IMR-90 (cell line): ENCODE results near the gene GRM8. TPM values are rescaled to one million over a fixed set of nuclear protein-coding genes. Genes with fewer than 3 reads are reported as not detected.

Experiments
- ATAC-seq: fragments of 200-7000 bp; cut with Tn5 transposase; 2 replicates; pipeline ENCODE4 v1.9.1; 2020; ENCODE audit warnings: low read depth, mild to moderate bottlenecking, moderate library complexity
- BruUV-seq: library from RNA; stranded (reverse); fragments of 400-500 nt; replicated peaks from 2 replicates; lab custom pipeline; 2021; lab: Mats Ljungman, UMichigan
- CTCF ChIA-PET: fragments of 300-600 bp; formaldehyde crosslinking; extraction: SDS; loops from one replicate; lab custom pipeline; 2021; ENCODE audit warnings: antibody characterized with exemption; lab: Yijun Ruan, JAX
- POLR2A ChIA-PET: fragments of 300-600 bp; sonication (Branson Sonifier 250); formaldehyde crosslinking; loops from one replicate; lab custom pipeline; 2022; ENCODE audit warnings: antibody characterized with exemption; ENCODE audit not compliant: unreplicated experiment; lab: Charles Lee
- DNase-seq: peaks from one replicate; pipeline ENCODE4 v3.0.0; 2013
- H2AFZ ChIP-seq: replicated peaks from 2 replicates; pipeline ENCODE3; 2013; ENCODE audit warnings: low read length, mild to moderate bottlenecking; ENCODE audit not compliant: poor library complexity
- H2AK5ac ChIP-seq: 2 replicates; pipeline ENCODE4 v1.6.1; 2013; ENCODE audit warnings: low read depth, low read length, inconsistent platforms
- H2AK9ac ChIP-seq: replicated peaks from 2 replicates; pipeline ENCODE3; 2013; ENCODE audit warnings: mild to moderate bottlenecking, low read depth, low read length, moderate library complexity; ENCODE audit not compliant: poor library complexity
- H2BK120ac ChIP-seq: 2 replicates; pipeline ENCODE4 v1.6.1; 2013; ENCODE audit warnings: low read depth, low read length, inconsistent platforms
- H2BK15ac ChIP-seq: 3 replicates; pipeline ENCODE4 v1.6.1; 2013; ENCODE audit warnings: low read depth, low read length, inconsistent platforms
- H2BK20ac ChIP-seq: 2 replicates; pipeline ENCODE4 v1.6.1; 2013; ENCODE audit warnings: low read depth, mild to moderate bottlenecking, inconsistent platforms, low read length, moderate library complexity
- H2BK5ac ChIP-seq: 2 replicates; pipeline ENCODE4 v1.6.1; 2013; ENCODE audit warnings: mild to moderate bottlenecking, low read depth, low read length, inconsistent platforms; ENCODE audit not compliant: poor library complexity, severe bottlenecking
- H3K14ac ChIP-seq: replicated peaks from 2 replicates; pipeline ENCODE4 v1.6.1; 2013; ENCODE audit warnings: low read depth, low read length, inconsistent platforms
- H3K18ac ChIP-seq: 2 replicates; pipeline ENCODE4 v1.6.1; 2013; ENCODE audit warnings: low read depth, low read length, control low read depth
- H3K23ac ChIP-seq: 2 replicates; pipeline ENCODE4 v1.6.1; 2013; ENCODE audit warnings: low read depth, low read length, inconsistent platforms
- H3K27ac ChIP-seq: 2 replicates; pipeline ENCODE4 v1.5.1; 2013; ENCODE audit warnings: mild to moderate bottlenecking, control low read depth, low read length; ENCODE audit not compliant: insufficient read depth
- H3K27me3 ChIP-seq: 2 replicates; pipeline ENCODE4 v1.6.1; 2013; ENCODE audit warnings: low read length; ENCODE audit not compliant: control insufficient read depth, insufficient read depth
- H3K36me3 ChIP-seq: 2 replicates; pipeline ENCODE4 v1.6.1; 2013; ENCODE audit warnings: low read length, mixed read lengths; ENCODE audit not compliant: control insufficient read depth, insufficient read depth
- H3K4ac ChIP-seq: 2 replicates; pipeline ENCODE4 v1.6.1; 2013; ENCODE audit warnings: low read depth, low read length, inconsistent platforms
- H3K4me1 ChIP-seq: 2 replicates; pipeline ENCODE4 v1.6.1; 2013; ENCODE audit warnings: low read length, mixed read lengths; ENCODE audit not compliant: control insufficient read depth, insufficient read depth
- H3K4me2 ChIP-seq: 2 replicates; pipeline ENCODE4 v1.6.1; 2013; ENCODE audit warnings: low read depth, mild to moderate bottlenecking, control low read depth, low read length, moderate library complexity
- H3K4me3 ChIP-seq: 2 replicates; pipeline ENCODE4 v1.5.1; 2013; ENCODE audit warnings: low read depth, mild to moderate bottlenecking, control low read depth, low read length, moderate library complexity; ENCODE audit not compliant: insufficient read depth
- H3K56ac ChIP-seq: 2 replicates; pipeline ENCODE4 v1.6.1; 2013; ENCODE audit warnings: low read length, inconsistent platforms; ENCODE audit not compliant: insufficient read depth; ENCODE audit errors: extremely low read depth
- H3K79me1 ChIP-seq, 2 experiments: 2 replicates each; pipeline ENCODE4 v1.6.1; 2013; ENCODE audit warnings: low read length in 2 of 2, inconsistent platforms in 1 of 2, low read depth in 1 of 2
- H3K9ac ChIP-seq: 2 replicates; pipeline ENCODE4 v1.6.1; 2013; ENCODE audit warnings: low read depth, low read length, control low read depth
- H3K9me1 ChIP-seq: 2 replicates; pipeline ENCODE4 v1.6.1; 2013; ENCODE audit warnings: low read length, inconsistent platforms; ENCODE audit not compliant: insufficient read depth
- H3K9me3 ChIP-seq: 2 replicates; pipeline ENCODE4 v1.6.1; 2013; ENCODE audit warnings: low read length; ENCODE audit not compliant: control insufficient read depth, insufficient read depth
- H4K20me1 ChIP-seq: 2 replicates; pipeline ENCODE4 v1.6.1; 2013; ENCODE audit warnings: low read length, inconsistent platforms; ENCODE audit not compliant: insufficient read depth
- H4K5ac ChIP-seq: 2 replicates; pipeline ENCODE4 v1.6.1; 2013; ENCODE audit warnings: mild to moderate bottlenecking, low read depth, low read length, control low read depth
- H4K8ac ChIP-seq, 2 experiments: 2 replicates each; pipeline ENCODE4 v1.6.1; 2013; ENCODE audit warnings: low read depth in 2 of 2, low read length in 2 of 2, control low read depth in 1 of 2, inconsistent platforms in 1 of 2
- H4K91ac ChIP-seq: 2 replicates; pipeline ENCODE4 v1.6.1; 2013; ENCODE audit warnings: low read depth, low read length, inconsistent platforms; ENCODE audit not compliant: insufficient read depth
- BHLHE40 ChIP-seq: fragments of 150-350 bp; IDR thresholded peaks from 2 replicates; pipeline ENCODE4 v1.6.1; 2016; ENCODE audit warnings: mild to moderate bottlenecking, low read depth, low read length
- CEBPB ChIP-seq: IDR thresholded peaks from 2 replicates; pipeline ENCODE4 v1.6.1; 2012; ENCODE audit warnings: low read depth, low read length, improper control_type of control experiment
- CHD1 ChIP-seq: IDR thresholded peaks from 2 replicates; pipeline ENCODE4 v1.6.1; 2012; ENCODE audit warnings: low read depth, low read length, improper control_type of control experiment
- FOS ChIP-seq: fragments of 150-350 bp; IDR thresholded peaks from 2 replicates; pipeline ENCODE4 v1.6.1; 2016; ENCODE audit warnings: low read depth, low read length
- MAFK ChIP-seq: IDR thresholded peaks from 2 replicates; pipeline ENCODE4 v1.6.1; 2012; ENCODE audit warnings: low read depth, low read length, improper control_type of control experiment
- MAZ ChIP-seq: IDR thresholded peaks from 2 replicates; pipeline ENCODE4 v1.6.1; 2012; ENCODE audit warnings: low read depth, mild to moderate bottlenecking, low read length, improper control_type of control experiment, moderate library complexity, borderline replicate concordance
- MXI1 ChIP-seq: IDR thresholded peaks from 2 replicates; pipeline ENCODE4 v1.6.1; 2012; ENCODE audit warnings: low read depth, mild to moderate bottlenecking, low read length, moderate library complexity, borderline replicate concordance
- NFE2L2 ChIP-seq: fragments of 150-350 bp; IDR thresholded peaks from 2 replicates; pipeline ENCODE4 v1.6.1; 2016; ENCODE audit warnings: low read depth, mild to moderate bottlenecking, low read length
- POLR2A ChIP-seq: IDR thresholded peaks from 2 replicates; pipeline ENCODE4 v1.6.1; 2012; ENCODE audit warnings: mild to moderate bottlenecking, low read depth, low read length
- RCOR1 ChIP-seq: IDR thresholded peaks from 2 replicates; pipeline ENCODE4 v1.6.1; 2012; ENCODE audit warnings: mild to moderate bottlenecking, low read length, improper control_type of control experiment; ENCODE audit not compliant: insufficient replicate concordance
- RFX5 ChIP-seq: IDR thresholded peaks from 2 replicates; pipeline ENCODE4 v1.8.0; 2012; ENCODE audit warnings: low read depth, mild to moderate bottlenecking, low read length, moderate library complexity
- SMC3 ChIP-seq: fragments of 150-350 bp; IDR thresholded peaks from 2 replicates; pipeline ENCODE4 v1.6.1; 2016; ENCODE audit warnings: low read depth, mild to moderate bottlenecking, antibody characterized with exemption, low read length, moderate library complexity
- WGBS, 2 experiments: methylation state at CpG; one replicate each; pipeline versions ENCODE4 v1.1.5 to v1.1.7; 2013; ENCODE audit warnings: missing lambda C conversion rate in 2 of 2; ENCODE audit not compliant: insufficient read length in 1 of 2; ENCODE audit errors: extremely low coverage in 2 of 2; 5-methylcytosine and 5-hydroxymethylcytosine counted together
- dilution Hi-C: fragments of 300-500 bp; cut with HindIII; formaldehyde crosslinking; loops from one replicate; pipeline ENCODE4 v1.14.3; 2018; ENCODE audit warnings: low sequenced_read_pairs; ENCODE audit not compliant: unreplicated experiment
- in situ Hi-C: fragments of 300-500 bp; cut with MboI; formaldehyde crosslinking; loops from 3 replicates; pipeline ENCODE4 v1.14.3; 2019; ENCODE audit warnings: low sequenced_read_pairs, inconsistent platforms, mixed read lengths
- intact Hi-C: fragments of 100-400 bp; cut with micrococcal nuclease; formaldehyde crosslinking; loops from 2 replicates; pipeline ENCODE4 v1.10.0; 2022
- polyA plus RNA-seq, 3 experiments: library from polyadenylated mRNA; depleted of rRNA; stranded (reverse); fragments of >200 nt; gene quantifications; 2 replicates each; pipeline ENCODE4 v1.2.3, GENCODE V29; 2012; ENCODE audit warnings: low replicate concordance in 1 of 3
- total RNA-seq: library from RNA; depleted of rRNA; stranded (reverse); fragments of >200 nt; gene quantifications from 2 replicates; pipeline ENCODE4 v1.2.3, GENCODE V29; 2012
- TF ChIP-seq, protein P1 (sequence below): fragments of 150-350 bp; IDR thresholded peaks from 2 replicates; pipeline ENCODE4 v1.6.1; 2017; ENCODE audit warnings: mild to moderate bottlenecking, antibody characterized with exemption, low read length, low read depth
- TF ChIP-seq, protein P2 (sequence below): fragments of 150-350 bp; IDR thresholded peaks from 2 replicates; pipeline ENCODE4 v1.6.1; 2016; ENCODE audit warnings: low read depth, mild to moderate bottlenecking, low read length, moderate library complexity, borderline replicate concordance
- TF ChIP-seq, protein P3 (sequence below): conservative IDR thresholded peaks from 2 replicates; pipeline ENCODE4 v1.5.1; 2012; ENCODE audit warnings: mild to moderate bottlenecking, low read depth, low read length, improper control_type of control experiment

The GRM8 gene
- total and polyA plus RNA-seq, 2 of the 4 experiments (the other 2 are of a cell fraction) = not detected

DNA sequence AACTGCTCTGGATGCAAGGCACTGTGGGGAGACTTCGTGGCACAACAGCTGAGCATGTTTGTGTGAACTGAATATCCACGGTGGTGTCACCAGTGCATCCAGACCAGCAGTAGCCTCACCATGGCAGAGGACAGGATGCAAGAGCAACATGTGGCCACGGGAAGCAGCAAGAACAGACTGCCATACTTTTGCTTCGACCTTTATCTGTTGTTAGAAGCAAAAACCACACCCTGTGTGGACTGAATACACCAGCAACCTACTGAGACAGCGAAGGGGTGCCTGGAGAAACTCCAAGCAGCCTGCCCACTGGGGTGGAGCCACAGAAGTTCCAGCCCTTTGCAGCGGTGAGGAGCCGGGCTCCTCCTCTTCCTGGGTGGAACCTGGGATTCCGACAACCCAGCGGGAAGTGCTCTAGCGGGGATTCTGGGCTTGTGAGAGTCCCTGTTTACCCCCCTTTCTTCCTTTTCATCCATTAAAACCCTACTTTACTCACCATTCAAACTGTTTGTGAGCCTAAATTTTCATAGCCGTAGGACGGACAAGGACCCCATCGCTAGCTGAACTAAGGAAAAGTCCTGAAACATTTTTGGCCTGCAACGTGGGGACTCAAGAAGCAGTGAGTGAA, 584.9 kb downstream of the GRM8 start:
- WGBS, 2 experiments = no CpG with 5 or more reads among the region's 14 CpGs
- Histone ChIP-seq H4K20me1 (no peaks in the 10 kb centered on the region), H3K23ac (no peak overlapping the region), H3K79me1 (no peaks in the 10 kb centered on the region), H3K56ac (no peak overlapping the region), H2BK120ac (no peak overlapping the region), H2BK15ac (no peak overlapping the region), H3K9ac (no peak overlapping the region), H2BK20ac (no peak overlapping the region), H2AFZ (peak overlapping the region; percentile 23), H3K27me3 (no peaks in the 10 kb centered on the region), H3K4ac (no peak overlapping the region), H3K4me3 (no peak overlapping the region), H2BK5ac (no peak overlapping the region), H3K27ac (no peak overlapping the region), H3K4me1 (no peaks in the 10 kb centered on the region), H2AK5ac (no peak overlapping the region), H2AK9ac (no peak overlapping the region), H3K9me1 (no peaks in the 10 kb centered on the region), H3K9me3 (peaks cover 9% of the 10 kb centered on the region), H4K5ac (no peak overlapping the region), H4K91ac (no peak overlapping the region), H3K4me2 (no peak overlapping the region), H3K36me3 (no peaks in the 10 kb centered on the region), H3K18ac (no peak overlapping the region), H3K14ac (no peak overlapping the region), H4K8ac (no peak overlapping the region)
- ChIA-PET POLR2A (no interaction called here), CTCF (no interaction called here)
- TF ChIP-seq POLR2A (no peak), RFX5 (no peak), FOS (no peak), CHD1 (no peak), MAFK (no peak), BHLHE40 (no peak), CEBPB (no peak), RCOR1 (no peak), MAZ (no peak), NFE2L2 (no peak), SMC3 (no peak), MXI1 (no peak)
- TF ChIP-seq, protein P1, sequence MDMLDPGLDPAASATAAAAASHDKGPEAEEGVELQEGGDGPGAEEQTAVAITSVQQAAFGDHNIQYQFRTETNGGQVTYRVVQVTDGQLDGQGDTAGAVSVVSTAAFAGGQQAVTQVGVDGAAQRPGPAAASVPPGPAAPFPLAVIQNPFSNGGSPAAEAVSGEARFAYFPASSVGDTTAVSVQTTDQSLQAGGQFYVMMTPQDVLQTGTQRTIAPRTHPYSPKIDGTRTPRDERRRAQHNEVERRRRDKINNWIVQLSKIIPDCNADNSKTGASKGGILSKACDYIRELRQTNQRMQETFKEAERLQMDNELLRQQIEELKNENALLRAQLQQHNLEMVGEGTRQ = no peak
- TF ChIP-seq, protein P2, sequence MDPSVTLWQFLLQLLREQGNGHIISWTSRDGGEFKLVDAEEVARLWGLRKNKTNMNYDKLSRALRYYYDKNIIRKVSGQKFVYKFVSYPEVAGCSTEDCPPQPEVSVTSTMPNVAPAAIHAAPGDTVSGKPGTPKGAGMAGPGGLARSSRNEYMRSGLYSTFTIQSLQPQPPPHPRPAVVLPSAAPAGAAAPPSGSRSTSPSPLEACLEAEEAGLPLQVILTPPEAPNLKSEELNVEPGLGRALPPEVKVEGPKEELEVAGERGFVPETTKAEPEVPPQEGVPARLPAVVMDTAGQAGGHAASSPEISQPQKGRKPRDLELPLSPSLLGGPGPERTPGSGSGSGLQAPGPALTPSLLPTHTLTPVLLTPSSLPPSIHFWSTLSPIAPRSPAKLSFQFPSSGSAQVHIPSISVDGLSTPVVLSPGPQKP = no peak
- TF ChIP-seq, protein P3, sequence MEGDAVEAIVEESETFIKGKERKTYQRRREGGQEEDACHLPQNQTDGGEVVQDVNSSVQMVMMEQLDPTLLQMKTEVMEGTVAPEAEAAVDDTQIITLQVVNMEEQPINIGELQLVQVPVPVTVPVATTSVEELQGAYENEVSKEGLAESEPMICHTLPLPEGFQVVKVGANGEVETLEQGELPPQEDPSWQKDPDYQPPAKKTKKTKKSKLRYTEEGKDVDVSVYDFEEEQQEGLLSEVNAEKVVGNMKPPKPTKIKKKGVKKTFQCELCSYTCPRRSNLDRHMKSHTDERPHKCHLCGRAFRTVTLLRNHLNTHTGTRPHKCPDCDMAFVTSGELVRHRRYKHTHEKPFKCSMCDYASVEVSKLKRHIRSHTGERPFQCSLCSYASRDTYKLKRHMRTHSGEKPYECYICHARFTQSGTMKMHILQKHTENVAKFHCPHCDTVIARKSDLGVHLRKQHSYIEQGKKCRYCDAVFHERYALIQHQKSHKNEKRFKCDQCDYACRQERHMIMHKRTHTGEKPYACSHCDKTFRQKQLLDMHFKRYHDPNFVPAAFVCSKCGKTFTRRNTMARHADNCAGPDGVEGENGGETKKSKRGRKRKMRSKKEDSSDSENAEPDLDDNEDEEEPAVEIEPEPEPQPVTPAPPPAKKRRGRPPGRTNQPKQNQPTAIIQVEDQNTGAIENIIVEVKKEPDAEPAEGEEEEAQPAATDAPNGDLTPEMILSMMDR = no peak
- dilution Hi-C loops = no loop called here
- ATAC-seq (no peak), DNase-seq (no peak)
- BruUV-seq = no TSS peak
- in situ Hi-C loops = no loop called here
- intact Hi-C loops = no loop called here
